Activated CD4-positive, alpha-beta T cell treated with anti-CD3 and anti-CD28 coated beads, Interleukin-2, amount 50 U/mL, for 24 hours (primary cell): Measurements from ENCODE around the gene LRP8.

ENCODE experiments used
- DNase-seq, 2 donors: peaks; one replicate each; pipeline ENCODE4 v3.0.0-alpha.2; 2020; ENCODE audit warnings: low read depth in 1 of 2, low spot score in 1 of 2

The LRP8 gene

GRCh38 chr1:53266038-53266437 is 61.8 kb downstream of the LRP8 start:
- DNase-seq, result no peak

DNA sequence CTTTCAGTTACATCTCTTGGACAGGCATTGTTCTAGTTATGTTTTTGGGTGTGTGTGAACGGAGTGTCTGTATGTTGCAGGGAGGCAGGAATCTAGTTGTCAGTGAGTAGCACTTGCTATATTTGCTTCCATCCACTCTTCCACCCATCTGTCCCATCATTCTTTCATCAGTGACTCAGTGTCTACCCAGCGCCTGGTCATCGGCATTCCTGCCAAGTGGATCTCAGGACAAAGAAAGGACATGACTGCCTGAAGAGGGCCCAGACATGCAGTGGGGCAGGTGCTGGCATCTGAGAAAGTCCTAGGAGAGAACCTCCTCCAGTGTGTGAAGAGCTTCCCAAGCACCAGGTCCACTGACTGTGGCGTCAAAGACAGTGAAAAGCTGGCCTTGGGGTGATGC is 62.3 kb downstream of the LRP8 start:
- DNase-seq, result no peak

- DNase-seq, result no peak
These were observed 63.8 kb downstream of the LRP8 start for GRCh38 chr1:53264048-53264447.

DNA sequence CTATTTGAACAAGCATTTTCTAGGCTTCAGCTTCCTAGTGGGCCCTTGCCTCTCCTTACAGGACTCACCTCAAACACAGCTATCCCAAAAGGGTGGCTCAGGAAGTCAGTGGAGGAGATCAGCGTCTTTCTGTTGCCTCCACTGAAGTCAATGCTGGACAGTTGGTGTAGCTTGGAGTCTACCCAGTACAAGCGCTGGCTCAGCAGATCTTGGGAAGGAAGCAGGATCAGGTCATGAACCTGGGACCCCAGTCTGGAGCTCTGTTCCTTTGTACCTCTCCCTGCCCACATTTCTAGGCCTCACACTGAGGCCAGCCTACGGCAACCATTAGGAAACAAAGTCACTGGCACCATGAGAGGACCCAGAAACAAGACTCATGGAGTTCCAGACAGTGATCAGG is 65.9 kb downstream of the LRP8 start:
- no peak for DNase-seq

- DNase-seq, result no peak
These were observed 67.1 kb downstream of the LRP8 start for GRCh38 chr1:53260631-53261247.

- no peak for DNase-seq
These were observed 67.9 kb downstream of the LRP8 start for GRCh38 chr1:53259932-53260331.

GRCh38 chr1:53258216-53258615 is 69.7 kb downstream of the LRP8 start:
- no peak for DNase-seq

GRCh38 chr1:53257454-53258081 is 70.3 kb downstream of the LRP8 start:
- no peak for DNase-seq

DNA sequence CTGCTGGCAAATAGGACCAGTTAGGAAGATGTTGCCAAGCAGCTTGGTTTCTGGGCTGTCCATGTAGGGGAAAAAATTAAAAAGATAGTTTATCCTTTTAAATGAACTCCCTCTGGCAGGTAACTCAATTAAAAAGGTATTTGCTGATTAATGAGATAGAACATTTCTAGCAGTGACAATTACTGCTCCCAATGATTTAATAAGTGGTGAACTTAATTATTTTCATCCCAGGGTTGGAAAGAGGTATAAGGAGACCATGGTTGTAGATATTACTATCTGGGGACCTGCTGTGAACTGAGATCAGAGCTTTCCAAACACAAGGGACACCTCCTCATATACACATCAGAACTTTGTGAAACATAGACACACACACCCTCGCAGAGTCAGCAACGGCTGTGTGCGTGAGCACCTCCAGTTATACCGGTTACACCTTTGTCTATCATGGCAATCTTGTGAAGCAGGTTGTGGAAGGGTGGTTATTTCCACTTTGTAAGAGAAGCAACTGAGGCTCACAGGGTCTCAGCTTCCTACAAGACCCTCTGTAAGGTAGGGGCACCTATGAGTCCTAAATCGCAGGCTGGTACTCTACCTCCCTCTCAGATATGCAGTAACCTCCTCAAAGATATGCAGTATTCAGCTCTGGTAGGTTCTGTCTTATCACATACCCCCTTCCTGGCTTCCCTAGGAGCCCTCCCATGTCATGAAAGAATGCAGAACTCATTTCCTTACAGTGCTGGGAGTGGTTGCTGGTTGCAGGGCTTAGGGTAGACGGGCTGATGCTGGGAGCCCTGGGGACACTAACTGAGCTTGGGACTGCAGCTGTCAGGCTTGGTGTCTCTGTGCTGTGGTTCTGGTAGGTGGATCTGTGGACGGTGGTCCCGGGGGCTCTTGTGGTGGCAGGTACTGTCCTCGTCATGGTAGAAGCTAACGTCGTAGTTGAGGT is 71.1 kb downstream of the LRP8 start:
- no peak for DNase-seq

DNA sequence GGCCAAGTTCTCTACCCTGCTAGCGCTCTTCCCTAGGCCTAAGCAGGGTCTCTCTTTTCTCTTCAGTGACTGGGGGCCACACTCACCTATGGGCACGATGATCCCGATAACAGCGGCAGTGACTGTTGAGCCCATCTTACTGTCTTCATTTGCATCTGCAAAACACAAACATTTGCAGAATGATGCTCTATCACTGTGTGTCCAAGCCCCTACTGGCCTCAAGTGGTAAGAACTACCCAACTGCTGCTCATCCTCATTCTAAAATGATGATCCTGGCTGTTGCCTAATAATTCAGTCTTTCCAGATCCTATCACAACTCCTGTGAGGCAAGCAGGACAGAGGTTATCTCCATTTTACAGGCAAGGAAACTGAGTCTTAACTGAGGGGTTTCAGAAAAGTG is 72.8 kb downstream of the LRP8 start:
- DNase-seq, result no peak

GRCh38 chr1:53254011-53254640 is 73.7 kb downstream of the LRP8 start:
- DNase-seq, result no peak

- no peak for DNase-seq
These were observed 77.5 kb downstream of the LRP8 start for GRCh38 chr1:53250325-53250724.

- no peak for DNase-seq
These were observed 78.2 kb downstream of the LRP8 start for GRCh38 chr1:53249706-53250105.

GRCh38 chr1:53246261-53247134 is 81.4 kb downstream of the LRP8 start:
- DNase-seq, result no peak

GRCh38 chr1:53244141-53244540 is 83.7 kb downstream of the LRP8 start:
- DNase-seq, result no peak

DNA sequence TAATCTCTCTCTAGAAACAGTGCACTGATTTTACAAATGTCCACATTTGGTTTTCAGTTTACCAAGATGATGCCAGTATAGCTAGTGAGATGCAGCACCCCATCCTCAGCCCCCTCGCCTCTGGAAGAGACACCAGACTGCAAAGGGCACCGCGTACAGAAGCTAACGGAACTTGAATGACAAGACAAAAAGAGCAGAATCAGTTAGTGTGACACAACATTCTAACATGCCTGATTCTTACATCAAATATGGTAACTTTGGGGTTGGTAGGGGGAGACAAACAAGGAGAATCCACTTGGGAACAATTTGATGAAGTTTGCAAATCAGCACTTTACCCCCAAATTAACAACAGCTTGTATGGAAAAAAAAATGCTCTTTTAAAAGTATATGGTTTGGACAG is 85.5 kb downstream of the LRP8 start:
- no peak for DNase-seq

DNA sequence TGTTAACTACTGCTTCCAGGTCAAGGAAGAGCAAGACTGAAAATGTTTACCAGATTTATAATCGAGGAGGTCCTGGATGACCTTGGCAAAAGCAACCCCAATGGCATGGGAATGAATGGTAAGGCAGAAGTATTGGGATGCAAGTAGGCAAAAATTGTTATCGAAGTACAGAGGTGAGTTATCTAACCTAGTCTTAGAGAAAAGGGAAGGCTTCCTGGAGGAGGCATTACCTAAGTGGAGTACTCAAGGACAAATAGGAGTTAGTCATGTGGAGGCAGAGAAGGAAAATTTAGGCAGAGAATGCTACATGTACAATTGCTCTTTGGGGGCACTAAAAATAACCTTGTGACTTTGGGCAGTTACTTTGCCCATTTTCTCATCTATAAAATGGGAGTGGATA is 86.0 kb downstream of the LRP8 start:
- DNase-seq, result no peak

DNA sequence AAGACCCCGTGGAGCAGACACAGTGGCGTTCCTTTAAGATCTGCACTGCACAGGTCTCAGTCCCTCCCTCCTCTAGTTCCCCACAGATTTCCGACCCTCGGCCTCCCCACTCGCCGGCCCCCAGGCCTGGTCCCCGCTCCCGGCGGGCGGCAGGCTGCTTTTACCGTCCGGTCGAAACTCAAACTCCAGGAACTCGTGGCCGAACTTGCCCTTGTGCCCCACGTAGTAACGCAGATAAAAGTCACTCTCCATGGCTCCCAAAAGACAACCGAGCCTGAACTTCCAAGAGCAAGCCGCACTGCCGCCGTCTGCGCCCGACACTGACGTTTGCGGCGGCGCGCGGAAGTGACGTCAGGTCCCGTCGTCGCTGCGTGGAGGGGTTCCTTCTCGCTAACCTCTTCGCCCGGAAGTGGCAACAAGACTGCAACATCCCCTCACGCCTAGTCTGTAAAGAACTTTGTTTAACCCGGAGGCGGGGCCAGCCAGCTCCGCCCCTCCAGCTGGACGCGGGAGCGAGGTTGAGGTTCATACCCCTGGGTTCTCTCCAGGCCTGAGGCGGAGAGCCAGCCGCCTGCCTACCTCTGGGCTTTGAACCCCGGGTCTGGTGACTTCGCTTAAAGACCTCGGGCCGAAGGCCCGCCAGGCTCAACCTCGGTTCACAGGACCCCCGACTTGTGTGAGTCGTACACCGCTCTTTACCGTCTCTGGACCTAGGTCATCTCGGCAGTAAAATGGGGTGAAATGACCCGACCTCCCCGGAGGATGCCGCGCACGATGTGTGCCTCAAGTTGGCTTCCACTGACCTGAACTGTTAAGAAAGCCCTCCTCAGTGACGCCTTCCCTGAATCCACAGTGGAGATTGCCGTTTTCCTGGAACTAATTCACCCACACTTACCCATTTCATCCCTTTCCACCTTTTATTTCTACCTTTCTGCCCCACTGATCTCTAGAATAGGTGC is 89.4 kb downstream of the LRP8 start, which contains the start of gene MAGOH:
Gene MAGOH, minus strand, starts transcription at position 322 of the 959 bp plus-strand sequence. Its CDS starts 70 bp downstream, at position 252.
- peak; percentile 95 for DNase-seq

GRCh38 chr1:53237638-53238037 is 90.2 kb downstream of the LRP8 start:
- DNase-seq, result no peak

GRCh38 chr1:53220962-53221286 is 106.9 kb downstream of the LRP8 start:
- no peak for DNase-seq
